ENCODE results near the gene TFPI.
"Not testable (repeated sequence)": the region's sequence is repeated elsewhere in the genome, so short reads cannot be mapped to it uniquely, and the experiment has no call there.

TFPI gene

GRCh38 chr2:187519419-187520120 is 34.7 kb downstream of the TFPI start:
- no peaks in the 10 kb centered on the region for H3K79me2 ChIP-seq (ENCODE audit: insufficient read depth, low read depth)
- no peaks in the 10 kb centered on the region for H3K27me3 ChIP-seq (ENCODE audit: insufficient read depth, low read depth)
- H2AFZ ChIP-seq (ENCODE audit: low read depth), result no peak overlapping the region
- no peak overlapping the region for H3K27ac ChIP-seq
- H3K36me3 ChIP-seq (ENCODE audit: insufficient read depth), result no peaks in the 10 kb centered on the region
- no peaks in the 10 kb centered on the region for H3K4me1 ChIP-seq (ENCODE audit: low read depth, poor library complexity, severe bottlenecking)
- H3K4me3 ChIP-seq (IDR thresholded peaks at IDR 0.05; ENCODE audit: insufficient read depth, low read depth, low read length), result no peak overlapping the region
- H4K20me1 ChIP-seq (ENCODE audit: insufficient read depth), result no peaks in the 10 kb centered on the region
- no peak overlapping the region for H3K9ac ChIP-seq
- TF ChIP-seq CTCF (conservative IDR thresholded peaks at IDR 0.05; ENCODE audit: low read depth, low read length), result no peak
- H3K4me2 ChIP-seq, result no peak overlapping the region

- not testable (repeated sequence) for H3K9ac ChIP-seq; H2AFZ ChIP-seq (ENCODE audit: low read depth); H3K4me1 ChIP-seq (ENCODE audit: low read depth, poor library complexity, severe bottlenecking); H3K27ac ChIP-seq; H3K4me3 ChIP-seq (IDR thresholded peaks at IDR 0.05; ENCODE audit: insufficient read depth, low read depth, low read length); H3K36me3 ChIP-seq (ENCODE audit: insufficient read depth); H3K4me2 ChIP-seq; H3K27me3 ChIP-seq (ENCODE audit: insufficient read depth, low read depth); H3K79me2 ChIP-seq (ENCODE audit: insufficient read depth, low read depth); H4K20me1 ChIP-seq (ENCODE audit: insufficient read depth)
Observed at GRCh38 chr2:187517750-187518361, 36.4 kb downstream of the TFPI start.

GRCh38 chr2:187516630-187517510 is 37.4 kb downstream of the TFPI start:
- not testable (repeated sequence) for H2AFZ ChIP-seq (ENCODE audit: low read depth)

GRCh38 chr2:187514930-187515329 is 39.3 kb downstream of the TFPI start:
- H3K27ac ChIP-seq, result no peak overlapping the region
- H3K9ac ChIP-seq, result no peak overlapping the region
- no peaks in the 10 kb centered on the region for H4K20me1 ChIP-seq (ENCODE audit: insufficient read depth)
- no peak for TF ChIP-seq CTCF (conservative IDR thresholded peaks at IDR 0.05; ENCODE audit: low read depth, low read length)
- no peaks in the 10 kb centered on the region for H3K4me1 ChIP-seq (ENCODE audit: low read depth, poor library complexity, severe bottlenecking)
- no peaks in the 10 kb centered on the region for H3K79me2 ChIP-seq (ENCODE audit: insufficient read depth, low read depth)
- H3K36me3 ChIP-seq (ENCODE audit: insufficient read depth), result no peaks in the 10 kb centered on the region
- H3K27me3 ChIP-seq (ENCODE audit: insufficient read depth, low read depth), result no peaks in the 10 kb centered on the region
- no peak overlapping the region for H2AFZ ChIP-seq (ENCODE audit: low read depth)
- no peak overlapping the region for H3K4me3 ChIP-seq (IDR thresholded peaks at IDR 0.05; ENCODE audit: insufficient read depth, low read depth, low read length)
- H3K4me2 ChIP-seq, result no peak overlapping the region

More at GRCh38 chr2:187516630-187517510, 37.4 kb downstream of the TFPI start:
- H3K4me3 ChIP-seq (IDR thresholded peaks at IDR 0.05; ENCODE audit: insufficient read depth, low read depth, low read length); H3K27me3 ChIP-seq (ENCODE audit: insufficient read depth, low read depth); H3K36me3 ChIP-seq (ENCODE audit: insufficient read depth); H4K20me1 ChIP-seq (ENCODE audit: insufficient read depth); H3K9ac ChIP-seq; H3K79me2 ChIP-seq (ENCODE audit: insufficient read depth, low read depth); H3K4me2 ChIP-seq; H3K27ac ChIP-seq; H3K4me1 ChIP-seq (ENCODE audit: low read depth, poor library complexity, severe bottlenecking): not testable (repeated sequence)

- H2AFZ ChIP-seq (ENCODE audit: low read depth); H3K36me3 ChIP-seq (ENCODE audit: insufficient read depth); H3K9ac ChIP-seq; H3K4me2 ChIP-seq; H3K4me1 ChIP-seq (ENCODE audit: low read depth, poor library complexity, severe bottlenecking); H4K20me1 ChIP-seq (ENCODE audit: insufficient read depth); H3K79me2 ChIP-seq (ENCODE audit: insufficient read depth, low read depth); H3K27ac ChIP-seq; H3K4me3 ChIP-seq (IDR thresholded peaks at IDR 0.05; ENCODE audit: insufficient read depth, low read depth, low read length); H3K27me3 ChIP-seq (ENCODE audit: insufficient read depth, low read depth): not testable (repeated sequence)
Observed at GRCh38 chr2:187514235-187514829, 39.9 kb downstream of the TFPI start.

GRCh38 chr2:187513460-187514234 is 40.6 kb downstream of the TFPI start:
- H3K79me2 ChIP-seq (ENCODE audit: insufficient read depth, low read depth); H2AFZ ChIP-seq (ENCODE audit: low read depth); H3K9ac ChIP-seq; H3K27ac ChIP-seq; H4K20me1 ChIP-seq (ENCODE audit: insufficient read depth); H3K4me1 ChIP-seq (ENCODE audit: low read depth, poor library complexity, severe bottlenecking); H3K4me3 ChIP-seq (IDR thresholded peaks at IDR 0.05; ENCODE audit: insufficient read depth, low read depth, low read length); H3K36me3 ChIP-seq (ENCODE audit: insufficient read depth); H3K27me3 ChIP-seq (ENCODE audit: insufficient read depth, low read depth); H3K4me2 ChIP-seq: not testable (repeated sequence)
